Fibroblast of skin of left biceps (primary cell): ENCODE measurements around the gene IL16.
"Not testable (repeated sequence)": the region's sequence is repeated elsewhere in the genome, so short reads cannot be mapped to it uniquely, and the experiment has no call there.

Experiments
- DNase-seq, 2 experiments: peaks; one replicate each; pipeline ENCODE4 v3.0.0-alpha.2; 2013; ENCODE audit warnings: low read depth in 2 of 2

IL16 gene

DNA sequence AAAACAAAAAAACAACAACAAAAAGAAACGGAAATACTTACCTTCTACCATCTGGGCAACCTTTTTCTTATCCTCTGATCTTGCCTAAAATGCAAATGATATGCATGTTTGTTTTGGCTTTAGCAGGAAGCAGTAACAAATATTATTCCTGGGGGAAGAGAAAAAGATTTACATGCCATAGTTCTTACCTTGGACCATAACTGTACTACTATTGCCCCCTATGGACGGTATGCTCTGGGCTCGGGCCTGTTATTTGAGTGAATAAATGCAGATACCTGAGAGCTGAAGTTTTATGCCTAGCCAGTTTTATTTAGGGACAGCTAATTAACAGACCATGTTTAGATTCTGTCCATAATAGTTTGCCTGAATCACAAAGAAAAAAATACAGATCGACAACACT, 139.9 kb downstream of the IL16 start:
- DNase-seq: no peak

DNA sequence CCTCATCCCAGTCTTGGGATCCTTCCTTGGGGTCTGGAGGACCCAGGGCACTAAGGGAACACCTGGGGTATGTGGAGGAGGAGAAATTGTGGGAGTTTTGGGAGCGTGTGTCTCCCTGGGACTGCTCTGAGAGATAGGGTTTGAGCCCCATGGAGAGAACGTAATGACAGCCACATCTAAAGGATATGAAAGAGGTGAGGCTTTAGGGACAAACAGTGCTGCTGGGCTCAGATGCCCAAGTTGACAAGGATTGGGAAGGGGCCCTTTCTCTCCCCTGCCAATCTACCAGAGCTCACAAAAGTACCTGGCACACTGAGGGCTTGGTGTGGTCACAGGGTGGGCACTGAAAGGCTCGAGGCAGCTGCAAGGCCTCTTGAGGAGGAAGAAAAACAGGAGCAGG, 140.6 kb downstream of the IL16 start:
- no peak for DNase-seq

DNA sequence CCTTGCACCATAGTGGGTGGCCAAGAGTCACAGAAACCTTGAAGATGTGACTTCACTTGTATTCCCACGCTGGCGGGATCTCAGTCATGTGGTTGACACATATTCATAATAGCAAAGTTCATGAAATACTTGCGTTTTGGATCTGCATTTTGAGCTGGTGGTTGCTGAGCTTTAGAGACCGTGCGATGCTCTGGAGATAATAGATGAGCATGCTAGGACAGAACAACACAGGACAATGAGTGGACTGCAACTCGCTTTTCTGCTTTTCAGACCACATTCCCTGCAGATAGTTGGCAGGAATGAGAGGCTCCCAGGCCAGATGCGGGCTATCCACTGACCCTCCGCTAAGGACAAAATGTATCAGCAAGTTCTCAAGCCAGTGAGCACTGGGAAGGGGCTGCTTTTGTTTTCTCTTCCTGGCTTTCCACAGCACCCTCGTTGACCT, 141.1 kb downstream of the IL16 start:
- no peak for DNase-seq

DNA sequence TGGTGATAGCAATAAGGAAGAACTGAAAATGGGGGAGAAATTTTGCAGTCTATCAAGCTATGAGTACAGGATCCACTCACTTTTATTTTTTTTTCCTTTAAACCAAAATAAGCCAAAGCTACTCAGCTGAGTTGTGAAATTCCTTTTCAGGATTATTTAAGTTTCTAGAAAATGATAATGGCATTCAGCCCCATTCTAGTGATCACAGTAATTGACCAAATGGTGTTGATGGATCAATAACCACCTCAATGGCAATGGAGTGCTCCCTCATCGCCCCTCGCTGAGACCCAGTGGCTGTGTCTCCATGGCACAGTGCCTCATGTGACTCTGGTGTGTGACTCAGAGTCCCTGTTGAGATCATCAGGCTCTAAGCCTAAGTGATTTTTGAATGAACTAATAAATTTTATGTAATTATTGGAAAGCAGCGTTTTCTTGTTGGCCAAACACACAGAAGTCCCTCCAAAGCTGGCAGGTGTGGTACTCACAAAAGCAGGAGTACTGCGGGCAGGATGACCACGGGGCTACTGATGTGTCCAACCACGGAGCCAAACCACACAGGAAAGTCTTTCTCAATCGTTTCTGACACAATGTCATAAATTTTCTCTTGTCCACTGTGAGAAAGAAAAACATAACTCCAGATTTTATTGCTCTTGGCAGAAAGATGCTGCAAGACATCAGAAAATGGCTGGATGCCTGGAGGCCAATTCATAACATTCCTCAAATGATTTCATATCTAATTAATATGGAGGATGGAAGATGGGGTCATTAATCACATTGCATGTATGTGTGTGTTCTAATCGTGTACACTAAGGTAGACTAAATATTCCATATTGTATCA, 141.7 kb downstream of the IL16 start:
- DNase-seq: peak; percentile 93 to 94

DNA sequence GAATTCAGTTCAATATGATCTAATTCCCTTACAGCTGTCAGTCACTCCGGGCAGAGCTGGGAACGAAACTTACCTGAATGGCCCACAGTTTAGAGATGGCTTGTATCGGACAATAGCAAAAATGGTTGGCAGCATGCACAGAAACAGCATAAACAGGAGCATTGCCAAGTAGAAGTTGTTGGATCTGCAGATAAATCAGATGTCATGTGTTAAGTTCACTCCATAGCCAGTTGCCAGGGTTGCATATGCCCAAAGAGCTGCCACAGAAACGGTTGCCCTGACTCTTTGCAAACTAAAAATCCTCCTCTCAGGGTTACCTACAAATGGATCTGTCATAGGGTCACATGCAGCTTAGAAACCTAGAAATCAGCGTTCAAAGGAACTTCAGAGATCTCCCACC, 142.6 kb downstream of the IL16 start:
- no peak for DNase-seq

DNA sequence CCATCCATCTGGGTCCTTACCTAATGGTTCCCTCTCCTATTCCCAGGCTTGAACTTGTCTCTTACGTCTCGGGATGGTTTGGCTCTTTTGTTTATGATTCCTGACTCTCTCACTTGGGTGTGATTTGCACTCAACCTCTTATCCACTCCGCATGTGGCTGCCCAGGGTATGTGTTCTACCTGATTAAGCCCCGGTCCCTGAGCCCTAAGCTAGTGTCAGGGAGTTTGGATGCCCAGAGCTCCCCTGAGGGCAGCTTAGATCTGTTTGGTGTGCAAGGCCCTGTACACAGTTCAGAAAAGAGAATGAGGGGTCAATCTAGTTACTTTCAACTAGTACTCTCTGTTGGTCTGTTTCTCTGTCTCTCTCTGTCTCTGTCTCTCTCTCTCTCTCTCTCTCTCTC, 143.2 kb downstream of the IL16 start:
- no peak for DNase-seq

DNA sequence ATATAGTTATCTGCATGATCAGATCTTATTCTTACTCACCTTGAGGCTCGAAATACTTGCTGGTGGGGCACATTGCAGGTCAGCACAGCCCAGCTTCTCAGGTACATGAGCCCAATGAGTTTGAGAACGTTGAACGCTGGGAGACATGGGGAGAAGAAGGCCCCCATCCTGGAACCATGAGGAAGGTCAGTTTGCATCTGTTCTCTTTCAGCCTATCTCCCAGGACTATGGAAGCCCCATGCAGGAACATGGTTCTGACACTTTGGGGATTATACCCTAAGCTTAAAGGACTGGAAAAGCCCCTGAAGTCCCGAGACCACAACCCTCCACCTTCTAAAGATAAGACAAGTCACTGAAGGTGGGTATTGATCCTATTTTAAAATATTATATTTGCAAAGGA, 144.7 kb downstream of the IL16 start:
- no peak for DNase-seq

DNA sequence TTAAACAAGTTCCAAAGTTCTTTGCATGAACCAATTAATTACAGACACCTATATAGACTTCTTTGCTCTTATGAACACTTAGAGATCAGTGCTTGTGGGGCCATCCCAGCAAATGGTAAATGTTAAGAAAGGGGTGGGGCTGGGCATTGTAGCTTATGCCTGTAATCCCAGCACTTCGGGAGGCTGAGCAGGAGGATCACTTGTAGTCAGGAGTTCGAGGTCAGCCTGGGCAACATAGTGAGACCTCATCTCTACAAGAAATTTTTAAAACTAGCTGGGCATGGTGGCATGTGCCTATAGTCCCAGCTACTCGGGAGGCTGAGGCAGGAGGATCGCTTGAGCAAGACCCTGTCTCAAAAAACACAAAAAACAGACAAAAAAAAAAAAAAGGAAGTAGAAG, 146.7 kb downstream of the IL16 start:
- no peak for DNase-seq

DNA sequence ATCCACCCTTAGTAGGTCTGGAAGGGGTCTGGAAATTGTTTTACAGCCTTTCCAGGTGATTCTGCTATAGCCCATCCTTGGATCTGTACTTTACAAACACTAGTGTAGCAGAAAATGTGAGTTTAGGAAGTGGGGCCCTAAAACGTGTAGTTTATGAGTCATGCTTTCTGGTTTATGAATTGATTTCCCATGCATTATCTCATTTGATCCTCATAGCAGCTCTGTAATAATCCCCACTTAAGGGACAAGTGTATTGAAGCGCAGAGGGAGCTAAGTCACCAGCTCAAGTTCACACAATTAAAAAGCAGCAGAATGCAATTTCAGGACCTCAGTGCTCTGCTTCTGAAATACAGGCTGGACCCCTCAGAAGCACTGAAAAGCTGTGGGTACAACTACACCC, 149.9 kb downstream of the IL16 start:
- DNase-seq: no peak

DNA sequence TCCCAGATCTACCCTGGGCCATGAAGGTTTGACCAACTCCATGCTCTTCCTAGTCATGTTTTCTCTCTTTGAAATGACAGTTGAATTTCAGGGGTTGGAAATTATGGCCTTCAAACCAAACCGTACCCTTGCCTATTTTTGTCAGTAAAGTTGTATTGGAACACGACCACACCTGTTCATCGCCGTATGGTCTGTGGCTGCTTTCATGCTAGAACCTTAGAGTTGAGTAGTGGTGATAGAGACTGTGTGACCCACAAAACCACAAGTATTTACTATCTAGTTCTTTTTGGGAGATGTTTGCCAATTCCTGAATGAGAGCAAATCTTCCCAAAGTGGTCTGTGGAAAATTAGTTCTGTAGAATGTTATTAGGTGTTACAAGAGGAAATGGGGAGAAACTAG, 151.2 kb downstream of the IL16 start:
- no peak for DNase-seq

DNA sequence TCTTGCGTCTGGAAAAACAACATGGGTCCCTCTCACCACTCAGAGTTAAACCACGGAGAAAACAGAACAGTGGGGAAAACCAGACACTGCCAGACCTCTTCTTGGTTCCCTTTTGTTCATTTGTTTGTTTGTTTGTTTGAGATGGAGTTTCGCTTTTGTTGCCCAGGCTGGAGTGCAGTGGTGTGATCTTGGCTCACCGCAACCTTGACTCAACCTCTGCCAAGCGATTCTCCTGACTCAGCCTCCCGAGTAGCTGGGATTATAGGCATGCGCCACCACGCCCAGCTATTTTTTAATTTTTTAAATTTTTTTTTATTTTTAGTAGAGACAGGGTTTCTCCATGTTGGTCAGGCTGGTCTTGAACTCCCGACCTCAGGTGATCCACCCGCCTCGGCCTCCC, 152.0 kb downstream of the IL16 start:
- DNase-seq: not testable (repeated sequence)

DNA sequence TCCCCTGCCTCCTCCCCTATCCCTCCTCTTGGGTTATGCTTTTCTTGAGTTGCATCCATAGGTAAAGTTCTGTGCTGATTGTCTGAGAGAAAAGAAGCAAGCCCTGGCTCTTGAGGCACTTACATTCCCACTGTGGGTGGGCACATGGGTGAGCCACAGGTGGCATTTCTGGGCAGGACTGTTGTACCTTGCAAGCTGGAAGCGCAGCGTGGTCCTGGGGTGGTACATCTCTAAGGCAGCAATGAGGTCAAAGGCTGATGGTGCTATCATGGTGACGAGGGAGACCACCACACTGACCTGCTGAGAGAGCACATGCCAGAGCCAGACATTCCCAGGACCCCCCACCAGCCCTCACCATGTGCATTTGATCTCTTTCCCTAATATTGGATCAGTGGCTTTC, 152.6 kb downstream of the IL16 start:
- no peak for DNase-seq

DNA sequence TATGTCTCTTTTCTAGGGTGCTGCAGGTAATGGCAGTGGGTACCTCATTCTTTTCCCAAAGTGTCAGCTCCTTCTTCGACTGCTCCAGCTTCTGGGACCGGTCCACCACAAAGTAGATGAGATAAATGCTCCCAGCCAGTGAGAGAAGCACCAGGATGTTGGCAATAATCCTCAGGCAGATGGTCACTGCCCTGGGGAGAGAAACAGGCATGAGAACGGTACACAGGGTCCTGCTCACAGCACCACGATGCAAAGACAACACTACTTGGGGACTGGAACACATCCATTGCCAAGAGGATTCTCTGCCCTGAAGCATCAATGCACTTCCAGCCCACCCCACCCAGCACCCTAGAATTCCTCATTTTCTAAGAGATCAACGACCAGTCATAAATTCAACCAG, 155.0 kb downstream of the IL16 start:
- no peak for DNase-seq

DNA sequence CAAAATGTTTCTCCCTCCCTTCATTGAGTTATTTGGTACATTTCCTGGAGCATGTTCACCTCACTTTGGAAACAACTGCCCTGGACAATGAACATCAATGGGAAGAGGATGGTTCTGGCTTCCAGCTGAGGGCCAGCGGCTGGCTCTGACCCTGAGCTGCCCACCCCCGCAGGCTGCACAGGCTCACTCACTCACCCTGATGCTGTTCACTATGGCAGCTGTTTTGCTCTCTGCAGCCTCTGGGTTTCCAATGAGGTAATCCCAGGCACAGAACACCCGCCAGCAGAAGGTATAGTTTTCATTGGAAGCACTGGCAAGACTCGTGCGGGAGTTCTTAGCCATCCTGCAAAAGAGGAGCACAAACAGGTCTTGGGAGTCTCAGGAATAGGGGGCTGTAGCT, 159.6 kb downstream of the IL16 start:
- no peak for DNase-seq

DNA sequence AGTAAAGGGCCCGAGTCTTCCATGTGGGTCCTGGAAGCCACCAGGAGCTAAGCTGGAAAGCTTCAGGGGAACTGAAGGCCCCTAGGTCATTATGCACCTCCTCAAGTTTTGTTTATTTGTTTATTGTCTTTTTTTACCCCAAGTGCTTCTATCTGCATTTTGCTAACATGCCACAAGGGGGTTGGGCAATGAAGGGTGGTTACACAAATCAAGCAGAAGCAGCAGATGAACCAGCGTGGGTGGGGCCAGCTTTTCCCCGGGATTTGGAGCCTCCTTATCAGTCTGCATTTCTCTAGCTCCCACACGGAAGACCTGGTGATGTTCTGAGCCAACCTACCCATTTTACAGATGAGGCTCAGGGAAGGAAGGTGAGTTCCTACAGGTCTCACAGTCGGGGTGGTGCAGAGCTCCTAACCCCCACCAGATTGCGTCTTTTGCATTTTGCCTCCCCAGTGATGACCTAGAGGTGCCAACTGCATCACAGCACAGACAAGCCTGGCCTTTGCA, 160.6 kb downstream of the IL16 start:
- DNase-seq: no peak

DNA sequence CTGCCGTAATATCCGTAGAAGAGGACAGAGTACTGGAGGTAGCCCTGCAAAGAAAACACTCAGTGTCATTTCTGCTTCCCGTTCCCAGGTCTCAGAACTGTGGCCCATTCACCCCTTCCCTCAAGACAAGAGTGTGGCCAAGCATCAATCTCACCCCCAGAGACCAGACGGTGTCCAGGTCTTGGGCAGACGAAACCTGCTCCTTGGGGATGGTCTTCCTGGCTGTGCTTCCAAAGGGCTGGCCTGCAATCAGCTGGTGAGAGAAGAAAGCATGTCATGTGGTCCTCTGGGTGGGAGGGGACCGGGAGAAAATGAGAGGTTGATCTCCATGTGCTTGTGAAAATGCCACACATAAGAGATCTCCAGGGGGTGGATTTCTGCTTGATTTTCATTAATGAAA, 161.6 kb downstream of the IL16 start:
- no peak for DNase-seq

DNA sequence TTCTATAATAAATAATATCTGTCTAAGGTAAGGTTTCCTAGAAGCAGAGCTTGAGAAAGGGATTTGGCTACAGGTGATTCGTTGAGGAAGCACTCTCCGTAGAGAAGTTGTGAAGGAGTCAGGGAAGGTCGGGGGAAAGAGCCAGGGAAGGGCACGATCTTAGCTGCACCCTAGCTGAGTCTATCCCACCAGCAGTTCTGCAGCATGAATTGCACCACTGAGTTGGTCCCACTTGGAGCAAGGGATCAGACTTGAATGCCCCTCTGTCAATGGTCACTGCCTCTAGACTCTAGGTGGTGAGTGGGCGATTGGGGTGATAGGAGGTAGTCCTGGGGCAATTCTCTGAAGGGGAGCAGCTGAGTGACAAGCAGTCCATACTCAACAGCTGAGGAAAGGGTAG, 163.8 kb downstream of the IL16 start:
- no peak for DNase-seq

DNA sequence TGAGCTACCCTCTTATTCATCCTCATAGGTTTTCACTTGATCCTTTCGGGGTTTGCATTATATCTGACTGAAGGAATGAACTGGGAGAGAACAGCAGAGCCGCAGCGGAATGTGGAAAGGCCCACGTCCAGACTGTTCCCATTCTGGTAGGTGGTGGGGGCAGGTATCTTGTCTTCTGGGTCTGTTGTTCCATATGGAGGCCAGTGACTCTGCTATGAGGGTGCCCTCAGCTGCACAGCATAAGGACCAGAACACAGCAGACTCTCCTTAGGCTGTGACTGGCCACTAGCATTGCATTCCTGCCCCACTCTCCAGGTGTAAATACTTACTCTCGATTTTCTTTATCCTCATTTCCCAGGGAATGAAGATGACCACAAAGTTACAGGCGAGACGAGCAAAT, 165.2 kb downstream of the IL16 start:
- DNase-seq: no peak

DNA sequence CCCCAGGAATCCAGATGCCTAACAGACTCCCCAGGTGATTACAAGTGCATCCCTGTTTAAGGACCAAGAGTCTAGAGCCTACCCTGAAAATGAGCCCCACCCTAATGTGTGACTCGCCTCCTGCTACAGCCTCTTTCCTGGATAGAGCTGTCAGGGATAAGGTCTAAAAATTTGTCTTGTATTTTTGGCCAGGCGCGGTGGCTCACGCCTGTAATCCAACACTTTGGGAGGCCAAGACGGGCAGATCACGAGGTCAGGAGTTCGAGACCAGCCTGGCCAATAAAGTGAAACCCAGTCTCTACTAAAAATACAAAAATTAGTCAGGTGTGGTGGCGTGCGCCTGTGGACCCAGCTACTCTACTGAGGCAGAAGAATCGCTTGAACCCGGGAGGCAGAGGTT, 166.1 kb downstream of the IL16 start:
- DNase-seq: no peak

DNA sequence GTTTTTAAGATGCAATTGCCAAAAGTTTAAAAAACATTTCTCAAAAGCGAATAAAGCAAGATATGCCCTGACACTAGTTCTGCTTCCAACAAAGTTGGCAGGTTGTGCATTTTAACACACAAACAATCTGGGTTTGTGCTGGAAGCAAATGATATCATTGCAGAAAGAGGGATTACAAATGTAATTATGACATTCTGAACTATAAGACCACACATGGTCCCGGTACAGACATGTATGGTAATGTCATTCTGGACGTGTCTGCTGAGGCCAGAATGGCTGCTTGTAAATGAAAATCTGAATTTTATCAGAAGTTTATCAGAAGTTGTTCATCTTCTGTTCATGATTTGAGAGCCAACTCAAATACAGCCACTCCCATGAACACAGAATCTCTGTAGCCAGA, 166.6 kb downstream of the IL16 start:
- DNase-seq: no peak
